Right lung (tissue), 5 donors: ENCODE data around the gene ZNF786. TPM values are rescaled to one million over a fixed set of nuclear protein-coding genes. Genes with fewer than 3 reads are reported as not detected.
"Not testable (repeated sequence)": the region's sequence is repeated elsewhere in the genome, so short reads cannot be mapped to it uniquely, and the experiment has no call there.

Experiments used
- DNase-seq, 2 donors: peaks; one replicate each; pipeline ENCODE4 v3.0.0-alpha.2; 2013
- polyA plus RNA-seq, 5 donors: library from polyadenylated mRNA; unstranded; fragments of 120-200 nt; gene quantifications; one replicate each; pipeline versions ENCODE4 v1.2.1 to v1.2.3, GENCODE V29; 2013; ENCODE audit warnings: inconsistent platforms in 1 of 5, low replicate concordance in 1 of 5; ENCODE audit not compliant: insufficient read length in 5 of 5, insufficient read depth in 1 of 5

The ZNF786 gene
- polyA plus RNA-seq, 5 donors, result 6.0 to 7.6 (median 6.7) TPM

GRCh38 chr7:149031353-149031910 is 59.1 kb downstream of the ZNF786 start:
- no peak for DNase-seq

DNA sequence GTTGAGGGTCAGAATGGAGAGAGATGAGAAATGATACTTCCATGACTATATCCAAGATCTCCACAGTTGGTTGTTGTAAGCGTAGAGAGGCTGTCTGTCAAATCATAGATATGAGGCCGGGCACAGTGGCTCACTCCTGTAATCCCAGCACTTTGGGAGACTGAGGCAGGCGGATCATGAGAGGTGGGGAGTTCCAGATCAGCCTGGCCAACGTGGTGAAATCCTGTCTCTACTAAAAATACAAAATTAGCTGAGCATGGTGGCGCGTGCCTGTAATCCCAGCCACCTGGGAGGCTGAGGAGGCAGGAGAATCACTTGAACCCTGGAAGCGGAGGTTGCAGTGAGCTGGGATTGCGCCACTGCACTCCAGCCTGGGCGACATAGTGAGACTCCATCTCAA is 60.1 kb downstream of the ZNF786 start:
- DNase-seq, result not testable (repeated sequence)

GRCh38 chr7:149028346-149029109 is 62.0 kb downstream of the ZNF786 start, which contains the start of gene PDIA4:
Gene PDIA4 (minus strand): TSS chr7:149028505. CDS start chr7:149028408, 97 bp downstream.
- DNase-seq, result peak; percentile 99 to 100

DNA sequence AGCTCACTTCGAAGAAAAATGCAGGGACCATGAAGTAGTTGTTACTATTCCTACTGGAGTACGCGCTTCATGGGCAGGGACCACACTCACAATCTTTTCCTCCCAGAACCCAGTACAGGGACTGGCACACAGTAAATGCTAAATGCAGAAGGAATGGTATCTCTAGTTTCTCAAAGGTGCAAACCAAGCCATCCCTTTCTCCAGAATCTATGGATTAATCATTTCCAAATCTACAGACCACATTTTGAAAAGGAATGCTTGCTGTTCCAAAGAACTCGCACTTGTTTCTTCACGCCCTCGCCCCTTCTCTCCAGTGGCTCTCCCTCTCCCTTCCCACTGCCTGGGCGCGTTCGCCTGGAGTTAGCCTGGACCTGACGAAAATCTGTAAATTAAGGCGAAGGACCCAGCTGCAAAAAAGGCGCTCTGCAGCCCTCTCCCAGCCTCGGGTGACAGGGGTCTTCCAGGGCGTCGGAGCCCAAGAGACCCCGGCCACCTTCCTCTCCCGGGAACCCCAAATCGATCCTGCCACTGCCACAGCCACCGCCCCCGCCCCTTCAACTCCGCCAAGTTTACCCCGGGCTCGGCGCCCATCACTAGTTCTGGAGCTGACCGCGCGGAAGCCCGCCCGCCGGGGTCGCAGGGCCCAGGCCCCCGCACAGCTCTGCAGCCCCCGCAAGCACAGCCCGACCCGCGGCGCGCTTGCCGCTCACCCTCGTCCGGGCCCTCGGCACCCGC is 62.7 kb downstream of the ZNF786 start:
- DNase-seq, result peak in 1 of 2 donors; percentile 14

GRCh38 chr7:149027055-149027454 is 63.5 kb downstream of the ZNF786 start:
- DNase-seq, result no peak

GRCh38 chr7:149023662-149024061 is 66.9 kb downstream of the ZNF786 start:
- no peak for DNase-seq

DNA sequence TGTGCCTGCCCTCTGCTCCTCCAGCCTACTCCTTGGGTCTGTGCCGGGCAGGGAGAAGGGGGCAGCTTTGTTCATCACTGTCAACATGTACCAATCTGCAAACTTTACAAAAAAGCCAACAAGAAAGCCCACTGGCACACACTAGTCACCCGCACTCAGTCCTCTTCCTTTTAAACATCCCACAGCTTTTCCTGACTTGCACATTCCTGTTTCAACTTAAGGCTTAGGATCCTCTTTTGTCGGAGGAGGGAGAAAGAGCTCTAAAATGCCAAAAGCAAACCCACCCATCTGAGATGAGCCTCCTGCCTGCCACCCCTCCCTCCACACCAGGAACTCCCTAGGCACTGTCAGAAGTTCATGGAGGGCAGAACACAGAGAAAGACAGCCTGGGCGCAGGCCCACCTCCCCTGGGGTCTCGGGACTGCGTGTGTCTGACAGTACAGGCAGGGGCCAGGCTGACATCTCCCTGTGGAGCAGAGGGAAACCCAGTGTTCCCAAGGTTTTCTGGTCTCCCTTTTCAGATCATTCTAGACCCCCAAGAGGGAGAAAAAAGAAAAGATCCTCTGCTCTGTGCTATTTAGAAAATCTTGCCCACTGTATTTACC is 67.7 kb downstream of the ZNF786 start:
- DNase-seq, result no peak

DNA sequence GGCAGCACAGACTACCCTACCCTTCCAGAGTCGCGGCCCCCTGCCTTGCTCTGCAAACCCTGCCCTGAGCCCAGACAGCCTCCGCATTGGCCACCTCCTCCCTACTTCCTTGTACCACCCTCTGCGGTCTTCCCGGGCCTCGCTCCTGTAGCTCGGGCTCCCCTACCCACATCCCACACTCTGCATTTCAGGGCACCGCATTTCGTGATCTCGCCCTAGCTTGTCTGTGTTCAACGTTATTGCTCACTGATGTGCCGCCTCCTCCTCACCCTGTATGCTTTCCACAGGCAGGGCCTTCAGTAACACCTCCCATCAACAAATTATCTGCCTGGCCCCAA is 68.8 kb downstream of the ZNF786 start:
- no peak for DNase-seq

DNA sequence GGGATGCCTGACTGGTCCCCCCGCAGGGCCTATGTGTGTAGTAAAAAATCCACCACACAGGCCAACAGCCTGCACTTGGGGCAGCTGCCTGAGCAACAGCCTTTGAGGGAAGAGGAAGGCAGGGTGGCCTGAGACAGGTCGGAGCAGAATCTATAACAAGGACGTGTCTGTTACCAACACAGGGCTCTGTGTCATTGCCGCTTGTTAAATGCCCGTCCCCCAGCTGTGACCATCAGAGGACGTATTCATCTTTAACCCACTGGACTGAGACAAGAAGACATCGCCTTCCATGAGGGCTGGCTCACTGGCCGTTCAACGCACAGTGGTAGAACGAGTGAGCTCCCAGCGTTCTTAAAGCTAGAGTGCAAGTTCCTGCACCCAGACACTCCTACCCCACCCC is 70.0 kb downstream of the ZNF786 start:
- no peak for DNase-seq

Other genes with a start within 250 kb of the ZNF786 start
- 10 to 100 TPM; 35.0 to 61.3 (median 48.7) TPM for gene EZH2, start 206.4 kb downstream of the ZNF786 start, polyA plus RNA-seq
- gene PDIA4, start 62.2 kb downstream of the ZNF786 start, polyA plus RNA-seq, result 100 to 1,000 TPM; 142 to 177 (median 164) TPM
- 1 to 10 TPM; 3.7 to 6.0 (median 5.0) TPM for gene ZNF425, start 35.6 kb upstream of the ZNF786 start, polyA plus RNA-seq
- gene ZNF398, start 56.7 kb upstream of the ZNF786 start, polyA plus RNA-seq, result 10 to 100 TPM; 11.5 to 13.4 (median 12.2) TPM
- gene ZNF282, start 104.8 kb upstream of the ZNF786 start, polyA plus RNA-seq, result 10 to 100 TPM; 20.7 to 28.5 (median 25.3) TPM
- gene ZNF212, start 148.9 kb upstream of the ZNF786 start, polyA plus RNA-seq, result 10 to 100 TPM; 13.6 to 17.6 (median 16.2) TPM
- 10 to 100 TPM; 12.2 to 20.4 (median 18.6) TPM for gene ZNF783, start 171.5 kb upstream of the ZNF786 start, polyA plus RNA-seq